Spinal cord (tissue), 10 donors: ENCODE data around the gene TIE1. TPM values are rescaled to one million over a fixed set of nuclear protein-coding genes. Genes with fewer than 3 reads are reported as not detected.

ENCODE experiments used
- DNase-seq, 6 donors: peaks; one replicate each; pipeline versions ENCODE4 v3.0.0 to v3.0.0-alpha.2; 2013 to 2015; ENCODE audit warnings: low spot score in 6 of 6, low read depth in 4 of 6
- H3K27ac ChIP-seq: one replicate; pipeline ENCODE4 v1.5.1; 2013; ENCODE audit warnings: low read depth, low read length, control low read depth
- H3K27me3 ChIP-seq: one replicate; pipeline ENCODE4 v1.6.1; 2013; ENCODE audit warnings: low read length; ENCODE audit not compliant: control insufficient read depth, insufficient read depth
- H3K36me3 ChIP-seq: one replicate; pipeline ENCODE4 v1.6.1; 2013; ENCODE audit warnings: low read length; ENCODE audit not compliant: control insufficient read depth, insufficient read depth
- H3K4me1 ChIP-seq: one replicate; pipeline ENCODE4 v1.6.1; 2013; ENCODE audit warnings: low read length; ENCODE audit not compliant: control insufficient read depth, insufficient read depth
- H3K4me3 ChIP-seq: one replicate; pipeline ENCODE4 v1.5.1; 2013; ENCODE audit warnings: low read depth, low read length, control low read depth
- H3K9me3 ChIP-seq: one replicate; pipeline ENCODE4 v1.6.1; 2013; ENCODE audit warnings: low read length; ENCODE audit not compliant: control insufficient read depth, insufficient read depth
- WGBS: methylation state at CpG from one replicate; pipeline ENCODE4 v1.1.5; 2013; ENCODE audit warnings: missing lambda C conversion rate; ENCODE audit not compliant: insufficient coverage; 5-methylcytosine and 5-hydroxymethylcytosine counted together
- polyA plus RNA-seq, 2 donors: library from polyadenylated mRNA; unstranded; fragments of 120-200 nt; gene quantifications; one replicate each; pipeline ENCODE4 v1.2.1, GENCODE V29; 2013; ENCODE audit not compliant: insufficient read length in 2 of 2
- total RNA-seq, 2 donors: library from RNA; depleted of rRNA in 1 of 2; stranded (reverse); fragments of 120-200 nt in 1 of 2; fragments of >200 nt in 1 of 2; gene quantifications; one replicate each; pipeline versions ENCODE4 v1.2.3 to v1.2.4, GENCODE V29; 2013 to 2014
- donor health status: healthy.

Gene TIE1
- total and polyA plus RNA-seq, 4 donors = 16.3 to 32.3 (median 26.0) TPM

GRCh38 chr1:43329995-43330751, 29.4 kb downstream of the TIE1 start:
- Histone ChIP-seq H3K27ac (no peak overlapping the region), H3K9me3 (no peaks in the 10 kb centered on the region), H3K4me1 (no peaks in the 10 kb centered on the region), H3K4me3 (no peak overlapping the region), H3K27me3 (no peaks in the 10 kb centered on the region), H3K36me3 (no peaks in the 10 kb centered on the region)
- DNase-seq = no peak
- 51% methylated on average over 3 of the region's 6 CpGs for WGBS

GRCh38 chr1:43331688-43332087, 30.9 kb downstream of the TIE1 start:
- Histone ChIP-seq H3K4me1 (no peaks in the 10 kb centered on the region), H3K27me3 (no peaks in the 10 kb centered on the region), H3K4me3 (no peak overlapping the region), H3K27ac (no peak overlapping the region), H3K36me3 (no peaks in the 10 kb centered on the region), H3K9me3 (no peaks in the 10 kb centered on the region)
- DNase-seq = no peak
- WGBS = 71% methylated on average over 2 of the region's 5 CpGs

GRCh38 chr1:43334453-43335205, 33.8 kb downstream of the TIE1 start:
- 91% methylated on average over 7 of the region's 7 CpGs for WGBS
- Histone ChIP-seq H3K27ac (no peak overlapping the region), H3K4me3 (no peak overlapping the region), H3K36me3 (no peaks in the 10 kb centered on the region), H3K27me3 (no peaks in the 10 kb centered on the region), H3K4me1 (no peaks in the 10 kb centered on the region), H3K9me3 (no peaks in the 10 kb centered on the region)
- no peak for DNase-seq

- no peak within 1 kb of the TSS for H3K27ac ChIP-seq
- no peaks in the 10 kb centered on the region for H3K4me1 ChIP-seq
- DNase-seq = no peak
- no peaks in the 10 kb centered on the region for H3K9me3 ChIP-seq
- WGBS = 47% methylated on average over 2 of the region's 3 CpGs
- H3K36me3 ChIP-seq = no peaks in the 10 kb centered on the region
- H3K4me3 ChIP-seq = no peak within 1 kb of the TSS
- H3K27me3 ChIP-seq = no peaks in the 10 kb centered on the region
Observed at GRCh38 chr1:43337588-43337987, 36.8 kb downstream of the TIE1 start, which contains the start of gene MPL. Gene MPL, plus strand, starts transcription at chr1:43337818. Its CDS starts 31 bp downstream, at chr1:43337849.

- Histone ChIP-seq H3K4me3 (no peak overlapping the region), H3K27ac (no peak overlapping the region), H3K36me3 (no peaks in the 10 kb centered on the region), H3K4me1 (no peaks in the 10 kb centered on the region), H3K27me3 (no peaks in the 10 kb centered on the region), H3K9me3 (no peaks in the 10 kb centered on the region)
- DNase-seq = no peak
- WGBS = 78% methylated on average over 4 of the region's 5 CpGs
Observed at GRCh38 chr1:43338001-43338400, 37.2 kb downstream of the TIE1 start.

GRCh38 chr1:43339584-43340232, 38.9 kb downstream of the TIE1 start:
- Histone ChIP-seq H3K27me3 (no peaks in the 10 kb centered on the region), H3K36me3 (no peaks in the 10 kb centered on the region), H3K4me1 (no peaks in the 10 kb centered on the region), H3K27ac (no peak overlapping the region), H3K4me3 (no peak overlapping the region), H3K9me3 (no peaks in the 10 kb centered on the region)
- WGBS = 86% methylated on average over 6 of the region's 6 CpGs
- DNase-seq = no peak

GRCh38 chr1:43340559-43340958, 39.8 kb downstream of the TIE1 start:
- H3K4me3 ChIP-seq = no peak overlapping the region
- H3K9me3 ChIP-seq = no peaks in the 10 kb centered on the region
- H3K4me1 ChIP-seq = no peaks in the 10 kb centered on the region
- H3K27ac ChIP-seq = no peak overlapping the region
- H3K27me3 ChIP-seq = no peaks in the 10 kb centered on the region
- no peak for DNase-seq
- no CpG with 5 or more reads among the region's 1 CpG for WGBS
- H3K36me3 ChIP-seq = no peaks in the 10 kb centered on the region

GRCh38 chr1:43344267-43344850, 43.6 kb downstream of the TIE1 start:
- WGBS = 96% methylated on average over 3 of the region's 4 CpGs
- H3K4me1 ChIP-seq = peaks cover 10% of the 10 kb centered on the region
- H3K27me3 ChIP-seq = peaks cover 4% of the 10 kb centered on the region
- H3K9me3 ChIP-seq = no peaks in the 10 kb centered on the region
- H3K27ac ChIP-seq = no peak overlapping the region
- H3K36me3 ChIP-seq = no peaks in the 10 kb centered on the region
- no peak for DNase-seq
- no peak overlapping the region for H3K4me3 ChIP-seq

GRCh38 chr1:43345120-43345519, 44.3 kb downstream of the TIE1 start:
- no peak overlapping the region for H3K4me3 ChIP-seq
- 79% methylated on average over 3 of the region's 3 CpGs for WGBS
- H3K27me3 ChIP-seq = peaks cover 4% of the 10 kb centered on the region
- no peak for DNase-seq
- H3K36me3 ChIP-seq = no peaks in the 10 kb centered on the region
- H3K27ac ChIP-seq = no peak overlapping the region
- peaks cover 15% of the 10 kb centered on the region for H3K4me1 ChIP-seq
- H3K9me3 ChIP-seq = no peaks in the 10 kb centered on the region
